ENCODE measurements around the gene SLC39A11.

DNA sequence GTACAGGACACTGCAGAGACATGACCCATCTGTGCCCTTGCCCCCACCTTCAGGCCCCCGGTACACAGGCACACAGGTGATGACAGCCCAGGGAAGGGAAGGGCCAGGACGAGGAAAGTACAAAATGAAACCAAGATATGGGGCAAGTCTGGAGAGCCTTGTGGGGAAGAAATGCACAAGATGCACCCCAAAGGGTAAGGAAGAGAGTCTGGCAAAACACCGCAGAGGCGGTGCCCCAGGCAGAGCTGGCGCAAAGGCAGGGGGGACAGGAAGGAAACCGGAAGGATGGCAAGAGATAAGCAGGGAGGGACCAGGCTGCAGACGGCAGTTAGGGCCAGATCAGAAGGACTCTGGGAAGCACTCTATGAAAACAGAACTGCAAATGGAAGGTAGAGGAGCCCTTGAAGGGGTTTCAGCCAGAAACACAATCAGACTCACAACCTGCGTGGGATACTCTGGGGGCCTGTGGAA is 81.4 kb downstream of the SLC39A11 start:
- TF ChIP-seq CTCF (IDR thresholded peaks at IDR 0.05) (no peak), POLR2A (IDR thresholded peaks at IDR 0.05) (no peak)
